GM18517 (cell line): ENCODE measurements around the gene SERINC1.

Experiments
- ATAC-seq: cut with Tn5 transposase; IDR thresholded peaks from one replicate; pipeline ENCODE4 v1.9.1; 2021; ENCODE audit warnings: mild to moderate bottlenecking, moderate library complexity; ENCODE audit not compliant: unreplicated experiment

The SERINC1 gene

GRCh38 chr6:122438975-122439374 is 32.6 kb downstream of the SERINC1 start:
- no peak for ATAC-seq

DNA sequence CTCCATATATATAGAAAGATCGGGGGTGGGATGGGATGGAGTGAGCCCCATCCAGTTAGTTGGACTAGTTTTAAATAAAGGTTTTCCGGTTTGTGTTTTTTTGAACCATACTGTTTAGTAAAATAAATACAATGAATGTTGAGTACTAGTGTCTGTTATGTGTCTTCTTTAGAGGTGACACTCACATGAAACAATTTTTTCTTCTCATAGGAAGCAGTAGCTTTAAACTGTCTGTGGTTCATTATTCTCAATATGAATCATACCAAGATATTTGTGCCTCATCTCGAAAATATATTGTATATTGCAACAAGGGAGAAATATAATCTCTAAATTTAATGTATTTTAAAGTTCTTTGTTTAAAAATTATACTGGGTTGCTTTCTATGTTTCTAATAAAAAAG is 38.8 kb downstream of the SERINC1 start:
- ATAC-seq = no peak

GRCh38 chr6:122431780-122432179 is 39.8 kb downstream of the SERINC1 start:
- no peak for ATAC-seq

DNA sequence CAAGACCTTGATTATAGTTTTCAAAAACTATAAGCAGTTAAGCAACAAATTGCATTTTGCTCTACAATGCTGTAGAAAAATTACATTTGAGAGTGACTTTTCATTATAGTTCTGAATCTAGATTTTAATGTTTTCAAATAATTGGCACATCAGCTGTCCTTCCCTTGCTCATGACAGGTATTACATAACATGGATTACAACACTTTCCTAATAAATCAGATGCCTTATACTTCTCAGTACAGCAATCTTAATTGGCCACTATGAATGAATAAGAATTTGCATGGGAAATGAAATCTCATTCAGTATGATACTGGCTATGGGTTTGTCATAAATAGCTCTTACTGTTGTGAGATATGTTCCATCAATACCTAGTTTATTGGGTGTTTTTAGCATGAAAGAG is 42.3 kb downstream of the SERINC1 start:
- ATAC-seq = no peak

DNA sequence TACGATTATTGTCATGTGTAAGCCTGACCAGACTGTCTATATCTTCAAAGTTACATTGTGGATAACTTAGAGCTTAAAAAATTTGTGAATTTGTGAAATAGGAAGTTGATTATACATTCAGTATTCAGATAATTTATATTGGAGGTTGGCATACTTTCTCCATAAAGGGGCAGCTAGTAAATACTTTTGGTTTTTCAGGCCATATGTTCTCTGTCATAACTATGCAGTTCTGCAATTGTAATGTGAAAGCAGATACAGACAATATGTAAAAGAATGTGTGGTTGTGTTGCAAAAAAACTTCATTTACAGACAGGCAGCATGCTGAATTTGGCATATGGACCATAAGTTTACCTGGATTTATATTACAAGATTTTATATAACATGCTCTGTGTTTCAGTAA is 42.8 kb downstream of the SERINC1 start:
- no peak for ATAC-seq

GRCh38 chr6:122426597-122426996 is 45.0 kb downstream of the SERINC1 start:
- ATAC-seq = no peak

DNA sequence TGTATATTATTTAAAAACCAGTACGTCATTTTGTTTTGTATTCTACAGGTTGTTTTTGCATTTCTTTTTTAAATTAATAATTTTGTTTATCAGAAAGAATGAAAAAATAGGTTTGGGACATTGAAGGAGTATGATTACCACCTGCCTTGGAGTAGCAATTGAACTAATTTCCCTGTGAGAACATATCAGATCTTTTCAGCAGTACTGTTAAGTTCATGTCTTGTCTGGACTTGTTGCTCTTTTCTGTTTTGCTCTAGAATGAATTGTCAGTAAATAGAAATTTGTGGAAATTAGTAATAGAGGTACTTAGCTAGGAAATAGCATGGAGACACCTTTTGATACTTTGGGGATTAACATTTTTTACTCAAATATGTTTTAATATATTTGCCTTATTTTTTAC is 47.9 kb downstream of the SERINC1 start:
- no peak for ATAC-seq

DNA sequence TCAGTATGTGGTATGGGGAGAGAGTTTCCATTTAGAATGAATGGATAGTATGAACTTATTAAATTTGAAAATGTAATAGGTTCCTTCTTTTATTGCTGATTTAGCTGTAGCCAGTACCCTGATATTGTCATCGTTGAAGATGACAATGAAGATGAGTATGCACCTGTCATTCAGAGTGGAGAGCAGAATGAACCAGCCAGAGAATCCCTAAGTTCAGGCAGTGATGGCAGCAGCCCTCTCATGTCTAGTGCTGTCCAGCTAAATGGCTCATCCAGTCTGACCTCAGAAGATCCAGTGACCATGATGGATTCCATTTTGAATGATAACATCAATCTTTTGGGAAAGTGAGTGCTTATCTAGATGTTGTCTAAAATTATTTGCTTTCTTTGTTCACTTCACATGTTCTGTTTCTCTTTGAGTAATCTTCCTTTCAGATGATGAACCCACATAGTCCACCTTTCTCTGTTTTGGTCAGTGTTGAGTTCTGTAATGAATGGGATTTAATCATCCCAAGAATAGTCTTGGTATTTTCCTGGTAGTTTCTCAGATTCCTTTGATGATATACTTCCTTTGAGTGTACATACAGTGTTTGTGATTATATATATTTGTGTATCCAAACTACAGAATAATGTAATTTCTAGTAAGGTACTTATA is 48.9 kb downstream of the SERINC1 start:
- ATAC-seq = peak; percentile 86

DNA sequence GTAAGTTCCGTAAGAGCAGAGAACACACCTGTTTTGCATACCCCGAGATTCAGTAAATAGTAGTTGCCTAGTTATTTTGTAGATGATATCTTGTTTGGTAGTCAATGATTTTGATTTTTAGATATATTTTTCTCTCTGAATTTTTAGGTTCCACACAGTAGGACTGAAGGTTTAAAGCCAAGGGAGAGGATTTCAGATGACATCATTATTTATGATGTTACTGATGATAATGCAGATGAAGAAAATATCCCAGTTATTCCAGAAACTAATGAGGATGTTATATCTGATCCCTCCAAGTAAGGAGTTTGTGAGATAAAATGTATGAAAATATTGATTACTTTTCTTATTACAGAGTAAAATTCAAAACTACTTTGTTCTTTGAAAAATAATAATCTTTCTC is 49.6 kb downstream of the SERINC1 start:
- ATAC-seq = no peak

DNA sequence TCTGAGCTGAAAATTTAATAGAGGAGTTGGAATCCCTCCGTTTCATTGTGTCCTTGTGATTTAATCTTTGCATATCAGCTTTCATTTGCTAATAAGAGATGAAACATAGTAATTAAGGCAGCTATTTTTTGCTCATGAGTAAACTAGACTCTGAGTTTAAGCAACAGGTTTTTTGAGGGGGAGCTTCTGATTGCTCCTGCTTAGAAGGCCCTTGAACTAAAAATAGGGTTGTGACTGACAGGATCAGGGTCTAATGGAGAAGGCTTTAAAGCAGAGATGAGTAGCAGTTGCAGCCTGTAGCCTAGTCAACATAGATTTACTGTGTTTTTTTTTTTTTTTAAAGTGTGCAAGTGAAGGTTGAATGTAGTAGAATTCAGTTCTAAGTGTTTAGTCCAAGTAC is 54.8 kb downstream of the SERINC1 start:
- no peak for ATAC-seq

DNA sequence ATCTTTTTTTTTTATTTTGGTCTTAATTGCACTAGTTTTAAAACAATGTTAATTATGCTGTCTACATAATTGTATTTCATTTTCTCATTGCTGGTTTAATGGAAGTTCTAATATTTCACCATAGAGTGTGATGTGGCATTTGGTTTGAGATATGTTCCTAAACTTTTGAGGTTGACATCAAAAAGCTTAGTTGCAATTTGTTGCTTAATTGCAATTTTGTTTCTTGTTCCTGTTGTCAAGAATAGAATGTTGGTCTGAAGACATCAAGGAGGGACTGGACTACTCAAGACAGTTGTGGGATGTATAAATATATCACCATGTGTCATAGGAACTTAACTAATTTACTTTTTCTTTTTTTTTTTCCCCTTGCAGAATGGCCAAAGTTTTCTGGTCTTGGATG is 59.6 kb downstream of the SERINC1 start:
- no peak for ATAC-seq

- no peak for ATAC-seq
Observed at GRCh38 chr6:122408702-122409458, 62.7 kb downstream of the SERINC1 start.

GRCh38 chr6:122408240-122408639 is 63.4 kb downstream of the SERINC1 start:
- no peak for ATAC-seq

DNA sequence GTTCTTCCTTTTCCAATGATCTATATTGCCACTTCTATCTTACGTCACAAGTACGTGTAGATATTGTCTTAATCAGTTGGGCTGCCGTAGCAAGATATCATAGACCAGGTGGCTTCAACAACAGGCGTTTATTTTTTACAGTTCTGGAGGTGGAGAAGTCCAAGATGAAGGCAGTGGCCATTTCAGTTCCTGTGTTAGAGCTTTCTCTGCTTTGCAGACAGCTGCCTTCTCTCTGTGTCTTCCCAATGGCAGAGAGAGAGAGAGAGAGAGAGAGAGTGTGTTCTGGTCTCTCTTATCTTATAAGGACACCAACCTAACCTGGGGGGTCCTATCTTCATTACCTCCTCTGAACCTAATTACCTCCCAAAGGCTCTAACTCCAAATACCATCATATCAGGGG is 63.9 kb downstream of the SERINC1 start:
- no peak for ATAC-seq

- ATAC-seq = no peak
Observed at GRCh38 chr6:122406187-122406586, 65.4 kb downstream of the SERINC1 start.

- ATAC-seq = no peak
Observed at GRCh38 chr6:122405417-122405816, 66.2 kb downstream of the SERINC1 start.

GRCh38 chr6:122404444-122404843 is 67.2 kb downstream of the SERINC1 start:
- ATAC-seq = no peak

GRCh38 chr6:122401104-122401503 is 70.5 kb downstream of the SERINC1 start:
- ATAC-seq = no peak

GRCh38 chr6:122400462-122401089 is 71.0 kb downstream of the SERINC1 start:
- no peak for ATAC-seq

GRCh38 chr6:122400121-122400450 is 71.5 kb downstream of the SERINC1 start:
- ATAC-seq = peak; percentile 17

DNA sequence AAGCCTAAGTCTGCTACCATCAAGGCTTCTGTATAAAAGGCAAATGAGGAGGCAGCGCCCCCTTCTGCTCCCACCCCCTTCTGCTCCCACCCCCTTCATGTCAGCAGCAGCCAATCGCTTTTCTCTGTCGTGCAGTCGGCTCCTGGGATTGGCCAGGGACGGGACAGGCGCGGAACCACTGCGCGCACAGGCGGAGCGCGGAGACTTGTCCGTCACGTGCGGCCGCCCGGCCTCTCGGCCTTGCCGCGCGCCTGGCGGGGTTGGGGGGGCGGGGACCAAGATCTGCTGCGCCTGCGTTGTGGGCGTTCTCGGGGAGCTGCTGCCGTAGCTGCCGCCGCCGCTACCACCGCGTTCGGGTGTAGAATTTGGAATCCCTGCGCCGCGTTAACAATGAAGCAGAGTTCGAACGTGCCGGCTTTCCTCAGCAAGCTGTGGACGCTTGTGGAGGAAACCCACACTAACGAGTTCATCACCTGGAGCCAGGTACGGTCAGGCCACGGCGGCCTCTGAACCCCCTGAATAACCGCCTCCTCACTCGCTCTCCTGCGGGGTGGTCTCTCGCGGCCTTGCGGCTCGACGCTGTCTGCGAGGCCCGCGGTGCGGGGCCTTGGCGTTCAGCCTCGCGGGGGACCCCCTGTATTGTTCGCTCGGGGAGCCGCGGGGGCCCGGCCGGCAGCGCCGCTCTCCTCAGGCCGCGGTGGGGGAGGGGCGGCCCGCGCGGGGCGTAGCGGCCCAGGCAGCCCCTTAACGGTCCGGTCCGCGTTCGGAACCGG is 72.1 kb downstream of the SERINC1 start, which contains the start of gene HSF2:
Gene HSF2, plus strand, starts transcription at position 305 of the 773 bp plus-strand sequence. Its CDS starts 86 bp downstream, at position 391.
- peak; percentile 92 for ATAC-seq

DNA sequence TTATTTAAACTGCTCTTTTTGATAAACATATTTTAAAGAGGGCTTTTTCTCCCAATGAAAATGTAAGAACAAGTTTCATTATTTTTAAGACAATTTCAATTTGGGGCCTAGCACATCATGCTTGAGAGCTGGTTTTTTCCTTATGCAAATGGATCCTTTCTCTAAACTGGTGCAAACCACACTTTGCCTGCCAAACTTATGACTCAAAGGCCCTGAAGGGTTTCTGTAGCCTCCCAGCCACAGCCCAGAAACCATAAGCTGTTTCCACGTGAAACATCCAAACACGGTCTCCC is 72.6 kb downstream of the SERINC1 start:
- ATAC-seq = no peak
